Central memory CD4-positive, alpha-beta T cell (primary cell): ENCODE results near the gene CDK5RAP2.
"Not testable (repeated sequence)": the region's sequence is repeated elsewhere in the genome, so short reads cannot be mapped to it uniquely, and the experiment has no call there.

Experiments
- DNase-seq: peaks from one replicate; pipeline ENCODE4 v3.0.0; 2022

Gene CDK5RAP2

DNA sequence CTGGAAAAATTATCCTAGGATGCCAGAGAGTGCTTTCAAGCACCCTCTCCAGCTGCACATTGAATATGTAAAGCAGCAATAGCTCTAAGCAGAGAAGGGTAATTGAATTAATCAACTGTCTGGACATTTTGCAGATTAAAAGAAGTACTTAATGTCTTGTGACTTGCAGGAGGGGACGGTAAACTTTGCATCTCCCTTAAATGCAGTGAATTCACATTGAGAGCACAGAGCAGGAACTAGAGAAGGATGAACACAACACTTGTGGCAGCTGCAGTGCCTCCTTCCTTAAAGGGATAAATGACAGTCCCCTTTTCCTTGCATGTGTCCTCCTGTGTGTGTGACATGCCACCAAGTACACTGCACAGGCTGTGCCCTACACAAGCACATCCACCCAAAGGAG is 7.4 kb upstream of the CDK5RAP2 start:
- no peak for DNase-seq

DNA sequence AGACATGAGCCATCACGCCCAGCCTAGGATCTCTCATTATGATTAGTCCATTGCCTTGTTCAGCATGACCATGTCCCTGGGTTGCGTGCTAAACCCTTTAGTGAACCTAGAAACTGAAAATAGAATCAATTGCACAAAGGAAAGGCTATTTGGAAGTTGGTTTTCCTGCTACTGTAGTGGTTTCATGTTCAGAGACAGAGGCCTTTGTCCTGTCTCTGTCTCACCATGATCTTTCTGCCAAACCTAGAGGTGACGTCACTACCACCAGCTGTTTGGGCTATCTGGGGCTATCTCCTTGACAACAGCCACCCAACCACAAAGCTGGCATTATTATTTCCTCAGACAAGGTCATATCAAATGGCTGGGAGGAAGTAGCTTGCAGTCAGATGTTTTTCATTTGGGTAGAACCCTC is 4.0 kb upstream of the CDK5RAP2 start:
- DNase-seq, result peak; percentile 51

DNA sequence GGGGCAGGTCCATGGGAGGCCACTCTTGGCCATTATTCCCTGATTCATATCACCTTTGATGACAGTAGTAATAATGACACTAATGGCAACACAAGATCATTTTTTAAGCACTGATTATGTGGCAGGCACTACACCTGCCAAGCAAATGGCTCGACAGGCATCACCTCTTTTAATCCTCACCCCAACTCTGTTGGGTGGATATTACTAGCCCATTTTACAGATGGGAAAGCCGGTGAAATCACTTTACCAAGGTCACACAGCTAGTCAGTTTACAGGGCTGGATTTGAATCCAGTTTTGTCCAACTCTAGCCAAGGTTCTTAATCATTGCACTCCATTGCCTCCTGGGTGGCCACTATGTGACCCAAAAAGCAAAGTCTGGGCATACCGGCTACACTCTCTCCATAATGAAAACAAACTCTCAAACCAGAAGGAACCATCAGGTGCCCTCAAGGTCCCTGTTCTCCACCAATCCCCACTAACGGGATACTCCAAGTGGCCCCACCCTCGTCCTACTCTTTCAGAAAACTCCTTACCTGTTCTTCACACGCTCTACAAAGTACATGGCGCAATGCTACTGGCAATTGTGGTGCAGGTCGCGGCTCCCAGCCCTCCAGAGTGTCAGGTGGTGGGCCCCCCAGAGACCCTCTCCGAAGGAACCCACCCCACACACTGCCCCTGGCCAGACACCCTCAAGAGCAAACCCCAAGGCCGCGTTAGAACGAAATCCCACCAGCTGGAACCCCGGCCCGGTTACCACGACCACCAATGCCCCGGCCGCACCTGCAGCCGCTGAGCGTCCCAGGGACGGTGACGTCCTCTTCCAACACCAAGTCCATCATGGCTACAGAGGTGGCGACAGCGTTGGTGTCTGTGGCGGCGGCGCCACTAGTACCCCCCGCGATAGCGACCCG is 572 bp downstream of the CDK5RAP2 start:
- no peak for DNase-seq

DNA sequence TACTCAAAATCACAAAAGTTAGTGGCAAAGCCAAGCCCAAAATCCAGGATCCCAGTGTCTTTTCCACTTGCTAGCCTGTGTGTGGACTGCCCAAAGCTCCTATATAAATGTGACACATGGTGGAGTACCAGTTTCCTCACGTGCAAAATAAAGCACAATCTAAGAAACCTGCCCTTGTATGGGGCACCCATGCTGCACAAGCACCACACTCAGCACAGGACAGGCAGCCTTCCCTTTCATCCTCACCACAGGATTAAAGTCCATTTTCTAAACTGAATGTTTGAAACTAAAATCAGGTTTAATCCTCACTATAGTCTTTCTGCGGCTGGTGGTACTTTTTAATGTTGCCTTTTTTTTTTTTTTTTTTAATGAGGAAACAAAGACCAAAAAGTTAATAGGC is 5.5 kb downstream of the CDK5RAP2 start:
- no peak for DNase-seq

DNA sequence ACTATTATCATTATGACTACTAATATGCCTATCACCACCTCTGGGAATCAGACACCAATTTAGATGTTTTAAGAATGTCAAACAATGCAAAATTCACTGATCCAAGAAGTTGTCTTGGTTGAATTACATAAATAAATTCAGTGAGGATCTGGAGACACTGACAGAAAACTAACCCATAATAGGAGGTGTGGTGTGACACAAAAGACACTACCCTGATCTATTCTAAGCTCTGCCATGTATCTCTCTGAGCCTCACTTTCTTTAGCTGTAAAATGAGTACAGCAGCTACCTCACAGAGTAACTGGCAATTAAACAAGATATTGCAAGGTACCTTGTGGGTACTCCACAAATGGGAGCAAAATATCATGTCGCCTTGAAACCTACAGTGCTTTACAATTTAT is 7.5 kb downstream of the CDK5RAP2 start:
- DNase-seq, result no peak

DNA sequence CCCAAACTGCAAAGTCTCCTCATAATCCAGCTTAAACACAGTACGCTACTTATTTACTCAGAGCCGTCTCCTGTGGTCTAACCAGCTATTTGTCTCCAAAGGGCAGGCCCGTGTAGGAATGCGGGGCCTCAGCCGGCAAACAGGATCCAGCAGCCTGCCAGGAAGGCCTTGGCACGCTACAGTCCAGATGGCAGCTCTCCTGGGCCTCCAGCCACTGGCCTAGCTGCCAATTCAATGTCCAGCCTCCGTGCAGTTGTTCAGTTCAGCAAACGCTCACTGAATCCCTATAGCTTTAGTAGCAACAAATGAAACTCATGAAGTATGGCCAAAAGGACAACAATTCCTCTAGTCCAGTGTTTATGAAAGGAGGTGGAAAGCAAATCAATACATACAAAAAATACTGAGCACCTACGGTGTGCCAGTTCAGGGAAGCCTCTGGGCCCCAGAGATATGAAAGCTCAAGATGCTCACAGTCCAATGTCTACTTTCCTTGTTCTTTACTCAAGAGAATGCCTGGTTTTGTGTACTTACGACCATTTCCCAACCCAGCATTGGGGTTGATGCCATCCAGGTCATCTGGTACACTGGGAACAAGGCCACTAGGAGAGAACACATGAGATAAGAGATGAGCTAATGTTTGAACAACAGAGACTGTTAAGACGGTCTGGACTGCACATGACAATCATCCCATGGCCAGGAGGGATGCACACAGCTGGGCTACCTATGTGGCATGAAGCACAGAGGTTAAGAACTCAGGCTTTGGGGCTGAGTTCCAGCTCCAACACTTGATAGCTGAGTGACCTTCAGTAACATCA is 8.3 kb downstream of the CDK5RAP2 start:
- no peak for DNase-seq

DNA sequence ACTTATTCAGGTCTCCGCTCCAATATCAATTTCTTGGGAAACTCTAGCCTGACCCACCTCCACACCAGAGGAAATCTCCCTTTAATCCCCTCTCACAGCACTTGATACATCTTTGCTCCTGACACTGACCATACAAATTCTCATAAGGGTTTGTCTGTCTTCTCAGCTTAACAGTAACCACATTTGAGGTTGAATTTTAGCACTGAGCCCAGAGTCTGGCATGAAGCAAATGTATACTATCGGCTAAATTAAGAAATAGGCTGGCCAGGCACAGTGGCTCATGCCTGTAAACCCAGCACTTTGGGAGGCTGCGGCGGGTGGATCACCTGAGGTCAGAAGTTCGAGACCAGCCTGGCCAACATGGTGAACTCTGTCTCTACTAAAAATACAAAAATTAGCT is 9.7 kb downstream of the CDK5RAP2 start:
- no peak for DNase-seq

DNA sequence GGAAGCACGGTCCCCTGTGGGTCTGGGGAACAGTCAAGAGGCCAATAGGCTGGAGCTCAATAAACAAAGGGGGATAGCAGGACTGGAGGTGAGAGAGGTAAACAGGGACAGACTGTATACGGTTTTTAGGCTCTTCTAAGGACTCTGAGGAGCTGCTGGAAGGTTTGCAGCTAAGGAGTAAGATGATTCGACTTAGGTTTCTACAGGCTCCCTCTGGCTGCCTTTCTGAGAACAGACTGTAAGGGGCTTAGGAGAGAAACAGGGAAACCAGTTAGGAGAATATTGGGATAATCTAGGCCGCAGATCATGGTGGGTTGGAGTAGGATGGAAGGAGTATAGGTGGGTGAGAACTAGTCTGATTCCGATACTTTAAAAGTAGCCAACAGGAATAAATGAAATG is 10.4 kb downstream of the CDK5RAP2 start:
- no peak for DNase-seq

DNA sequence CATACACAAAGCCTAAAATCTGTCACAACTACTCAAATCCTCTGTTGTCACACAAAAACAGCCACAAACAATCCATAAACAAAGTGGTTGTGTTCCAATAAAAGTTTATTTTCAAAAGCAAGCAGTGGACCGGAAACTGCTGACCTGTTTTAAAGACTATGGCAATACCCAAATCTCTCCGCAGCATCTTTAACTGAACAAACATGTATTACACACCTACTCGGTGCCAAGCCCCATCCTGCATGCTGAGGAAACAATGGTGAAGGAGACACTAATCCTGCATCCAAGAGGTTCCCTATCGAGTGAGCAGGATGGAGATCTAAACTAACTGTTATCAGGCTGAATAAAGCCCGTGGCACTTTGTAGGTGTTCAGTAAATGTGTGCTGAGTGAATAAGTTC is 11.2 kb downstream of the CDK5RAP2 start:
- no peak for DNase-seq

DNA sequence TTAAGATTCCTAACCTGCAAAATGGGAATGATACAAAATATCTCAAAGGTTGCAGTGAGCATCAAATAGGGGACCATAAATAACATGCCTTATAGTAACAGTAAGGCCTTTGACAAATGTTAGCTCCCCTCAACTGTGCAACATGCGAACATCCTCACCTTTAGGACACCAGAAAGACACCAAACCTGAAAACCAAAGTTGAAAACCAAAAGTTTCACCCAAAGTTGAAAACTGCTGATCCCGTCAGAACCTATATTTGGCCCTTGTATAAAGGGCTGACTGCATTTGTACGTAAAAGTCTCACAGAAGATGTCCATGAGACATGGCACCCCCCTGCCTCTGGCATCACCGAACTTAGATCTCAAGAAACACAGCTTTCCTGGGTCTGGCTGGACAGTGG is 12.1 kb downstream of the CDK5RAP2 start:
- no peak for DNase-seq

DNA sequence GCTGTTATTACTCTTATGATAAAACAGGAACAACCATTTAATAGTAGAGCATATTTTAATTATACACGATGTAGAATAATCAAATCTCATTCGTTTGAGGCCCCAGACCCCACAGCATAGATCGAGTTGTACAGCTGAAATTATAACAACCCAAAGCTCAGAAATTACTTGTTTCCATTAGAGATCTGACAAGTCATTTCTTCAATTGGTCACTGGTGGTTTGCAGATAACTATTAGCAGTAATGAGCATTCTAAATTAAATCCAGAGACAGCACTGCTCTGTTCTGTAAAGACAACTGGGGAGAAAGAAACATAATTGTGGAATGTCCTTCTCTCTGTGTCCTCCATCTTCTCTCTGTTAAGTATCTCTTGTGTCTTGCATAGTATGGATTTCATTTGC is 12.9 kb downstream of the CDK5RAP2 start:
- no peak for DNase-seq

DNA sequence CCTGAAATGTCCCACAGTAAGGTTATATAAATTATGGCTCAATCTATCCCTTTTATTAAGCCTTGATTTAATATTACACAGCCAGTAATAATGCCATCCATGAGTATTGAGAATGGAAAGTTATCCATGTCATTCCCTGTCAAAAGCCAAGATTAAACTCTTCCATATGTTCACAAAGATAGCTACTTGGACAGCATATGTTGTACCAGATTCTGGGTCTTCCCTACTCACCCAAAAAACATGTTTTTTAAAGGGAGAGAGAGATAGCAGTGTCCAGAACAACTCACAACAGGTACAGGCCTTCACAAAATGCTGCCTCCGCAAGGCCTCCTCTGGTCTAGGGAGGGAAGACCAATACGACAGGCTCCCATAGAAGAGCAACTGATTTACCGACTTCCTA is 15.4 kb downstream of the CDK5RAP2 start:
- no peak for DNase-seq

DNA sequence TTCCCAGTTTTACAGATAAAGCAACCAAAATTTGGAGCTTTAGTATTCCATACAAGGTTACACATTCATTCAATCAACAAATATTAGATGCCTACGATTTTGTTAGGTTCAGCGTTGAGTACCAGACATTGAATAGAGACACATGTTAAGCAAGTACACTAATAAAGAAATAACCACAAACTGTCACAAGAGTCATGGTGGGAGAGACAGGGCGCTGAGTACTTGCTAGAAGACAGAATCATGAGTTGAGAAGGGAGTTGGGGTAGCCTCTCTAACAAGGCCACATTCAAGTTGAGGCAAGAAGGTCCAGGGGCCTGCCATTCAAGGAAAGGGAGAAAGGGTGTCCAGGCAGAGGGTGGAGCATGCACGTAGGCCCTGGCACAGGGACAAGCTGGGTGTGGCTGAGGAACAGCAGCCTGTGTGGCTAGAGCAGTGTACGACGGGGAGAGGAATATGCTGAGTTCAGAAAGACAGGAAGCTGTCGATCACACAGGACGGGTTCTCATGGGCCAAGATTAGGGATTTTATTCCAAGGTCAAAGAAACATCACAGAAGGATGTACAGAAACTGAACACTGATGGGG is 17.0 kb downstream of the CDK5RAP2 start:
- DNase-seq, result no peak

DNA sequence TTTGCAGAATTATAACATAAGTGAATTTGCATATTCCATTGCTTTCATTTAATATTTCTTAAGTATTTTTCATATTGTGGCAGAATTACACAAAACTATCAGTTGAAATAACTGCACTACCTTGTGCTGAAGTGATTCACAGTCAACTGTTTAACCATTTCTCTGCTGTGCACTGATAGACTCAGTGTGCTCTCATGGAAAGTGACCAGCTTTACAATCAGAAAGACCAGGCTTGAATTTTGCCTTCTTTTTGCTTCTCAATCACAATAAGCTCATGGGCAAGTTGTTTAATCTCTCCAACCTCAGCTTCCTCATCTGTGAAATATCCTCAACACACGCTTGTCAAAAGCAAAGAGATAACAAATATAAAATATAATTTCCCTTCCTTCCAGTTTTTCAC is 18.3 kb downstream of the CDK5RAP2 start:
- DNase-seq, result no peak

DNA sequence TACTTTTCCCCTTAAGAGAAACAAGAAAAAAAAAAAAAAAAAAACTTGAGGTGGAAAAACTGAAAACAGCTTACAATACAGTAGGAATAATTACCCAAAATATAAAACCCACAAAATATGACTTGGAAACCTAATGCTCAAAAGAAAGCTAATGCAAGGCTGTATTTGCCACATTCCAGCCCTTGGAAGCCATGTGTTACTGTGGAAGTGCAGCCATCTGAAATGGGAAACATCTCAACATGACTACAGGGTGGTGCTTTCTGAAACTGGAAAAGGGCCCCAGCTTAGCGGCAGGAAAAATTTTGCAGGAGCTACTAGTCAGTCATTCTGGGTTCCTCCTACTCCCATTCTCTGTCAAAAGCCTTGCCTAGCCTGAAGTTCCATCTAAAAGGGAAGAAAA is 20.4 kb downstream of the CDK5RAP2 start:
- no peak for DNase-seq

DNA sequence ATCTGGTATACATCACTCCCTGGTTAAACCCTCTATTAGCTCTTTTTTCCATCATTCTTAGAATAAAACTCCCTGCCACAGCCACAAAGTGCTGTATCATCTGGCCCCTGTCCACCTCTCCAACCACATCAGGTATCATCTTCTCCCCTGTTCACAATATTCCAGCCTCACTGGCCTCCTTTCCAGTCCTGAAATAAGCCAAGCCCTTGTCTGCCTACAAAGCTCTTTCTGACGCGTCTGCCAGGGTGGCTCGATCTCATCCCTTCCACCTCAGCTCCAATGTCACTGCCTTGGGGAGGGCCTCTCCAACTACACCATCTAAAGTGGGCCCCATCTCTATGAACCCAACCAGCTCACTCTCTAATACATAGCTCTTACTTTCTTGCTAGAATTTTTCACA is 21.5 kb downstream of the CDK5RAP2 start:
- DNase-seq, result no peak

DNA sequence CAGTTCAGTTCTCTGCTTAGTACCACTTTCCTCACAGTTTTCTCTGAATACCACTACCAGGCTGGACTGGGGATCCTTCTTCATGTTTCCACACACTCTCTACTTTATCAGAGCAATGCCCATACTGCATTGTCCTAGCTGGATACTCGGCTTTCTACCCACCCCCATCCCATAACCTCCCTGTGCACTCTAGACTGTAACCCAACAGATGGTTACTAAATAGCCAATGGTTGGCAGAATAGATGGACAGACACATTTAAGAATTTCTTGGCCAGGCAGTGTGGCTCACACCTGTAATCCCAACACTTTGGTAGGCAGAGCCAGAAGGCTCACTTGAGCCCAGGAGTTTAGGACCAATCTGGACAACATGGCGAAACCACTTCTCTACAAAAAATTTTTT is 22.8 kb downstream of the CDK5RAP2 start:
- DNase-seq, result no peak

DNA sequence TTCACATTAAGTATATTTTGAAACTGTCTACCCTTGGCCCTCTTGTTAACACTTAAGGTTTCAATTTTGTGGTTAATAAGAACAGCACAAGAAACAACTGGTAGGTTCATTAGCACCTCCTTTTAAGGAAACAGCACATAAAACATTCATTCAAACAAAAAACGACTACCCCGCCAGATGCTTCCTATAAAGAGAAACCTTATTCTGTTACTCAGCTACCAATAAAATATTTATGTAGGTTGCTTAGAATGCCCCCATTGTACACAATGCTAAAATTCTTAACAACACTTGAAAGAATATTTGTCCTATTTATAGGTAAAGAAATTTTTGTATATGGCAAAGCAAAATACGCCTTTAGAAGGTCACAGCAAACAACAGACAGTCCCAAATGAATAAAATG is 23.2 kb downstream of the CDK5RAP2 start:
- DNase-seq, result no peak

DNA sequence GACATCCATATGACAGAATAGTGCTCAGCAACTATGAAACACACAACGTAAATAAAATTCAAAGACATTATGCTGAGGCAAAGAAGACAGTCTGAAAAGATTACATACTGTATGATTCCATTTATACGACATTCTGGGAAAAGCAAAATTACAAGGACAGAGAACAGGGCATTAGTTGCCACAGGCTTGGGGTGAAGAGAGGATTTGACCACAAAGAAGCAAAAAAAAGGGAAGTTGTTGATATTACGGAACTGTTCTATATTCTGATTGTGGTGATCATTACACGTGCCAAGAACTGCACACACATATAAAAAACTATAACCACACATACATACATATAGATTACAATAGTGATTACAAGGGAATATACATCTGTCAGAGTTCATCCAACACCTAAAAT is 24.1 kb downstream of the CDK5RAP2 start:
- DNase-seq, result no peak

DNA sequence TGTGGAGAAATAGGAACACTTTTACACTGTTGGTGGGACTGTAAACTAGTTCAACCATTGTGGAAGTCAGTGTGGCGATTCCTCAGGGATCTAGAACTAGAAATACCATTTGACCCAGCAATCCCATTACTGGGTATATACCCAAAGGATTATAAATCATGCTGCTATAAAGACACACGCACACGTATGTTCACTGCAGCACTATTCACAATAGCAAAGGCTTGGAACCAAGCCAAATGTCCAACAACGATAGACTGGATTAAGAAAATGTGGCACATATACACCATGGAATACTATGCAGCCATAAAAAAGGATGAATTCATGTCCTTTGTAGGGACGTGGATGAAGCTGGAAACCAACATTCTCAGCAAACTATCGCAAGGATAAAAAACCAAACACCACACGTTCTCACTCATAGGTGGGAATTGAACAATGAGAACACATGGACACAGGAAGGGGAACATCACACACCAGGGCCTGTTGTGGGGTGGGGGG is 27.7 kb downstream of the CDK5RAP2 start:
- not testable (repeated sequence) for DNase-seq

DNA sequence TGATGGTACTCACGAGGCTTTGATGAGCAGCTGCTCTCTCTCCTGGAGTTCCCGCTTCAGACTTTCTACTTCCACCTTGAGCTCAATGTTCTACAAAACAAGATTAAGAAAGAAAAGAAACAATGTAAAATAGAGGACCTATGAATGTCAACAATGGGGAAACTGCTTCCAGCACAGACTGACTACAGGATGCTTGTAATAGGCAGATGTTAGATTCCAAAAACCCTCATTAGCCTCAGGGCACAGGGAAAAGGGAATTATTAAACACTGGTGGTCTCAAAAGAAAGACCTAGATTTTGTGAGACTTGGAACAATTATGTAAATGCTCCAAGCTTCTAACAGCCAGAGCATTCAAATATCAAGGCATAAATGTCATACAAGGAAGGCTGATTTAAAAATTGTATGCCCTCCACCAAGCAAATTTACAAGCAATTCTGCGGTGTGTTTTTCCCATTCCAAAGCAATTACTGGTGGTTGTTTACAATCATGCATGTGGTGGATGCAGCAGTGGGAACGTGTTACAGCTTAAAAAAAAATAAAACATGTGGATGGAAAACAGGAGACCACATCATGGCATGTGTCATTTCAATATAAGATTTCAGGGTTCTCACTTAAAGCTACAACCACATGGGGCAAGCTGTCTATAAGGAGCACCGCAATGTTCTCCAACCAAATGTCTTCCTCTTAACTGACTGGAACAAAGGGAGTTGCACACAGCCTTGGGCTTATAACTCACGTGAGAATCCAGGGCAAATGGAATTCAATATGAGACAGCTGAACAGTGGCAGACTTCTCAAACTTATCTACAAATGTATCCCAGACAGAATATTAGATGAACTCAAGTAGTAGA is 34.0 kb downstream of the CDK5RAP2 start:
- no peak for DNase-seq

DNA sequence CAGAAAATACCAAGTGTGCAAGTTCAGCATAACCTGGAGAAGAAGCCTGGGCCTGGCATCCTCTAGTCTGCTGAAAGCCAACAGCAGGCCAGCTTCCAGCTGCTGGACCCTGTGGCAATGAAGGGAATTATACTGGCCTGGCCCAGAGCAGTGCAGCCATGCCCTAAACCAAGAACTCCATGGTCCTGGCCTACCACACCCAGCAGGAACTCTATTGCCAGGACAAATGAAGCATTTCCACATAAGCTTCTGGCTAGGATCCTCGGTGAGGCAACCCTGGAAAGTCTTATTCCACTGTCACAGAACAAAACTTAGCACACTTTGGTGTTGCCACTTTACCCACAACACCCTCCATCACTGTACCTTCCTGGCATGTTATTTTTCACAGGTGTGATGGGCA is 35.5 kb downstream of the CDK5RAP2 start:
- DNase-seq, result no peak
